ENCODE measurements around the gene TMEM143. TPM values are rescaled to one million over a fixed set of nuclear protein-coding genes. Genes with fewer than 3 reads are reported as not detected.

The TMEM143 gene
- total RNA-seq, 2 experiments from 2014 or later = 9.4 to 11.0 TPM

DNA sequence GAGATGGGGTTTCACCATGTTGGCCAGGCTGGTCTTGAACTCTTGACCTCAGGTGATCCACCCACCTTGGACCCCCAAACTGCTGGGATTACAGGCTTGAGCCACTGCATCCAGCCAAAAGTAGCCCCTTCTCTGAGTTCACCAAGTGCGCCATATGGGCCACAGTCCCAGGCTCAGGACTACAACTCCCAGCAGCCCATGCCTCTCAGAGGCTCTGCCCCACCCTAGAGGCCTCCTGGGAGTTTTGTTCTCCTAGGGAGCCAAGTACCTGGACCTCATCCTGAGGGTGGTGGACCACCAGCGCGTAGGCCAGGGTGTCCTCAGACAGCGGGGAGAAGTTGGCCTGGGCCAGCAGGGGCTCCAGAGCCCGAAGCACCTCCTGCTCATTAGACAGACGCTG lies 18.8 kb downstream of the TMEM143 start:
- Histone ChIP-seq H3K4me1 (ENCODE audit: insufficient read depth, low read length) (no peaks in the 10 kb centered on the region), H3K27ac (ENCODE audit: low read depth in 1 of 2, low read length in 2 of 2) (no peak overlapping the region), H3K27me3 (ENCODE audit: control insufficient read depth in 1 of 2, insufficient read depth in 2 of 2, low read length in 2 of 2) (no peaks in the 10 kb centered on the region), H3K4me3 (ENCODE audit: low read length) (no peak overlapping the region), H3K9me3 (ENCODE audit: control insufficient read depth in 1 of 2, insufficient read depth in 1 of 2, low read length in 2 of 2) (no peaks in the 10 kb centered on the region), H3K36me3 (ENCODE audit: insufficient read depth, low read length) (peaks cover 6% of the 10 kb centered on the region)
- Mint-ChIP-seq H3K27me3 (no peaks in the 10 kb centered on the region), H3K4me1 (ENCODE audit: low read depth) (no peaks in the 10 kb centered on the region), H3K9me3 (no peaks in the 10 kb centered on the region), H3K36me3 (ENCODE audit: low read depth) (peaks cover 10% of the 10 kb centered on the region), H3K27ac (no peak overlapping the region), H3K4me3 (no peak overlapping the region)
- POLR2A ChIA-PET = no interaction called here
- ATAC-seq (ENCODE audit: poor library complexity) (no peak), DNase-seq (no peak)
- intact Hi-C loops (cut with DNase I, micrococcal nuclease) = no loop called here
- TF ChIP-seq, protein P1, sequence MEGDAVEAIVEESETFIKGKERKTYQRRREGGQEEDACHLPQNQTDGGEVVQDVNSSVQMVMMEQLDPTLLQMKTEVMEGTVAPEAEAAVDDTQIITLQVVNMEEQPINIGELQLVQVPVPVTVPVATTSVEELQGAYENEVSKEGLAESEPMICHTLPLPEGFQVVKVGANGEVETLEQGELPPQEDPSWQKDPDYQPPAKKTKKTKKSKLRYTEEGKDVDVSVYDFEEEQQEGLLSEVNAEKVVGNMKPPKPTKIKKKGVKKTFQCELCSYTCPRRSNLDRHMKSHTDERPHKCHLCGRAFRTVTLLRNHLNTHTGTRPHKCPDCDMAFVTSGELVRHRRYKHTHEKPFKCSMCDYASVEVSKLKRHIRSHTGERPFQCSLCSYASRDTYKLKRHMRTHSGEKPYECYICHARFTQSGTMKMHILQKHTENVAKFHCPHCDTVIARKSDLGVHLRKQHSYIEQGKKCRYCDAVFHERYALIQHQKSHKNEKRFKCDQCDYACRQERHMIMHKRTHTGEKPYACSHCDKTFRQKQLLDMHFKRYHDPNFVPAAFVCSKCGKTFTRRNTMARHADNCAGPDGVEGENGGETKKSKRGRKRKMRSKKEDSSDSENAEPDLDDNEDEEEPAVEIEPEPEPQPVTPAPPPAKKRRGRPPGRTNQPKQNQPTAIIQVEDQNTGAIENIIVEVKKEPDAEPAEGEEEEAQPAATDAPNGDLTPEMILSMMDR (IDR thresholded peaks at IDR 0.05) = no peak
- CTCF ChIA-PET = no interaction called here

- Histone ChIP-seq H3K9me3 (ENCODE audit: control insufficient read depth in 1 of 2, insufficient read depth in 1 of 2, low read length in 2 of 2) (no peaks in the 10 kb centered on the region), H3K27ac (ENCODE audit: low read depth in 1 of 2, low read length in 2 of 2) (no peak overlapping the region), H3K4me1 (ENCODE audit: insufficient read depth, low read length) (no peaks in the 10 kb centered on the region), H3K36me3 (ENCODE audit: insufficient read depth, low read length) (peaks cover 6% of the 10 kb centered on the region), H3K27me3 (ENCODE audit: control insufficient read depth in 1 of 2, insufficient read depth in 2 of 2, low read length in 2 of 2) (no peaks in the 10 kb centered on the region), H3K4me3 (ENCODE audit: low read length) (no peak overlapping the region)
- ChIA-PET POLR2A (no interaction called here), CTCF (no interaction called here)
- H3K27ac Mint-ChIP-seq = no peak overlapping the region
- TF ChIP-seq, protein P1 (IDR thresholded peaks at IDR 0.05) = no peak
- no peaks in the 10 kb centered on the region for H3K4me1 Mint-ChIP-seq (ENCODE audit: low read depth)
- peaks cover 5% of the 10 kb centered on the region for H3K36me3 Mint-ChIP-seq (ENCODE audit: low read depth)
- intact Hi-C loops (cut with DNase I, micrococcal nuclease) = no loop called here
- no peak overlapping the region for H3K4me3 Mint-ChIP-seq
- ATAC-seq (ENCODE audit: poor library complexity) = no peak
- no peak for DNase-seq
- H3K27me3 Mint-ChIP-seq = no peaks in the 10 kb centered on the region
- no peaks in the 10 kb centered on the region for H3K9me3 Mint-ChIP-seq
These were observed 20.7 kb downstream of the TMEM143 start for GRCh38 chr19:48342841-48343540.

GRCh38 chr19:48342414-48342738 lies 21.4 kb downstream of the TMEM143 start:
- Histone ChIP-seq H3K27me3 (ENCODE audit: control insufficient read depth in 1 of 2, insufficient read depth in 2 of 2, low read length in 2 of 2) (no peaks in the 10 kb centered on the region), H3K36me3 (ENCODE audit: insufficient read depth, low read length) (peaks cover 6% of the 10 kb centered on the region), H3K9me3 (ENCODE audit: control insufficient read depth in 1 of 2, insufficient read depth in 1 of 2, low read length in 2 of 2) (no peaks in the 10 kb centered on the region), H3K4me1 (ENCODE audit: insufficient read depth, low read length) (no peaks in the 10 kb centered on the region), H3K4me3 (ENCODE audit: low read length) (no peak overlapping the region), H3K27ac (ENCODE audit: low read depth in 1 of 2, low read length in 2 of 2) (no peak overlapping the region)
- DNase-seq (no peak), ATAC-seq (ENCODE audit: poor library complexity) (no peak)
- H3K4me3 Mint-ChIP-seq = no peak overlapping the region
- intact Hi-C loops (cut with DNase I, micrococcal nuclease) = no loop called here
- H3K4me1 Mint-ChIP-seq (ENCODE audit: low read depth) = no peaks in the 10 kb centered on the region
- POLR2A ChIA-PET = no interaction called here
- CTCF ChIA-PET = no interaction called here
- H3K27me3 Mint-ChIP-seq = no peaks in the 10 kb centered on the region
- H3K36me3 Mint-ChIP-seq (ENCODE audit: low read depth) = peaks cover 5% of the 10 kb centered on the region
- no peak overlapping the region for H3K27ac Mint-ChIP-seq
- H3K9me3 Mint-ChIP-seq = no peaks in the 10 kb centered on the region
- TF ChIP-seq, protein P1 (IDR thresholded peaks at IDR 0.05) = no peak
